ENCODE results near the gene HOXC6.

GRCh38 chr12:53985994-53986685 lies 42.1 kb upstream of the HOXC6 start:
- TF ChIP-seq CTCF (IDR thresholded peaks at IDR 0.05) (no peak), ZFX (IDR thresholded peaks at IDR 0.05; ENCODE audit: borderline replicate concordance) (no peak)
